GM12875 (cell line): Measurements from ENCODE around the gene ABCG1.

ENCODE experiments used
- H3K4me3 ChIP-seq: one replicate; pipeline ENCODE4 v1.5.1; 2011; ENCODE audit warnings: low read depth, low read length, control low read depth
- TF ChIP-seq, protein P1 (sequence below): IDR thresholded peaks from 2 replicates; pipeline ENCODE4 v1.5.1; 2011; ENCODE audit warnings: low read depth, mild to moderate bottlenecking, control low read depth, inconsistent platforms, low read length, moderate library complexity, borderline replicate concordance; ENCODE audit not compliant: insufficient read depth

The ABCG1 gene

DNA sequence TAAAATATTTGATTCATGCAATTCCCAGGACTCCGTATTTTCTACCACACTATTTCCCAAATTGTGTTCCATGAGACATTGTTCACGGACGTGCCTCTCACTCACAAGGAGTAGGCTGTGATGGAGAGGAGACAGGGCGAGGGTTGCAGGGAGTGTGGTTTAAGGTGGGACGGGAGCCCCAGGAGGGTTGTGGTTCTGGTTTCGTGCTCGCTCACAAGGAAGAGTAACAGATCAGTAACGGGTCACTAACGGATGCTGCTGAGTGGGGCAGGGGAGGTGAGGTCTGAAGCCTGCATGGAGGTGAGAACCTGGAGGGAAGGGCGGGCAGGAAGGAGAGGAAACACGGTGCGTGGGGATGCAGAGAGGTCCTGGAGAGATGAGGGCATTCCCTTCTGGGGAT is 67.5 kb downstream of the ABCG1 start:
- TF ChIP-seq, protein P1, sequence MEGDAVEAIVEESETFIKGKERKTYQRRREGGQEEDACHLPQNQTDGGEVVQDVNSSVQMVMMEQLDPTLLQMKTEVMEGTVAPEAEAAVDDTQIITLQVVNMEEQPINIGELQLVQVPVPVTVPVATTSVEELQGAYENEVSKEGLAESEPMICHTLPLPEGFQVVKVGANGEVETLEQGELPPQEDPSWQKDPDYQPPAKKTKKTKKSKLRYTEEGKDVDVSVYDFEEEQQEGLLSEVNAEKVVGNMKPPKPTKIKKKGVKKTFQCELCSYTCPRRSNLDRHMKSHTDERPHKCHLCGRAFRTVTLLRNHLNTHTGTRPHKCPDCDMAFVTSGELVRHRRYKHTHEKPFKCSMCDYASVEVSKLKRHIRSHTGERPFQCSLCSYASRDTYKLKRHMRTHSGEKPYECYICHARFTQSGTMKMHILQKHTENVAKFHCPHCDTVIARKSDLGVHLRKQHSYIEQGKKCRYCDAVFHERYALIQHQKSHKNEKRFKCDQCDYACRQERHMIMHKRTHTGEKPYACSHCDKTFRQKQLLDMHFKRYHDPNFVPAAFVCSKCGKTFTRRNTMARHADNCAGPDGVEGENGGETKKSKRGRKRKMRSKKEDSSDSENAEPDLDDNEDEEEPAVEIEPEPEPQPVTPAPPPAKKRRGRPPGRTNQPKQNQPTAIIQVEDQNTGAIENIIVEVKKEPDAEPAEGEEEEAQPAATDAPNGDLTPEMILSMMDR: no peak
- no peak overlapping the region for H3K4me3 ChIP-seq

GRCh38 chr21:42287193-42288083 is 68.5 kb downstream of the ABCG1 start:
- TF ChIP-seq, protein P1: no peak
- H3K4me3 ChIP-seq: no peak overlapping the region

DNA sequence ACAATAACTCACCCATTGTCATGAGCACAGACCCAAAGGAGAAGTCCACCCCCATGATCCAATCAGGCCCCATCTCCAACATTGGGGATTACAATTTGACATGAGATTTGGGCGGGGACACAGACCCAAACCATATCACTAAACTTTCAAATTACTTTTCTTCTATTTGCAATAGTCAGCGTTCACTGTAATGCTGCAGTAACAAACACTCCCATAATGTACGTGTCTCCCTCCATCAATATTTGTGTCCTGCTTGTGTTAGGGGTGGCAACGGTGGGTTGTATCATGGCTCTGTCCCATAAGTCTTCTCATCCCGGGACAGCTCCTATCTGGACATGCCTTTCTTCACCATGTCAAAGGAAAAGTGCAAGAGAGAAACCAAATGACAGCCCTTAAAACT is 70.0 kb downstream of the ABCG1 start:
- no peak overlapping the region for H3K4me3 ChIP-seq
- TF ChIP-seq, protein P1: no peak

DNA sequence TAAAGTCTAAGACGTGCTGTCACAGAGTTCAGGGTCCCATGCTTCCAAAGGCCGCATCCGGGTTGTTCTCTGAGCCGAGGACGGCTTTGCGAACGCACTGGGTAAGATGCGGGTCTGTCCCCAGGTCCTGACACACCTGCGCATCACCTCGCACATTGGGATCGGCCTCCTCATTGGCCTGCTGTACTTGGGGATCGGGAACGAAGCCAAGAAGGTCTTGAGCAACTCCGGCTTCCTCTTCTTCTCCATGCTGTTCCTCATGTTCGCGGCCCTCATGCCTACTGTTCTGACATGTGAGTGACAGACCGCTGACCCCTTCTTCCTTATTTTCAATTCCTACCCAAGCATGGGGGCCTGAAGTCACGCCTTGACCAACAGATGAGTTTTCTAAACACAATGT is 71.0 kb downstream of the ABCG1 start:
- H3K4me3 ChIP-seq: no peak overlapping the region

GRCh38 chr21:42290505-42290904 is 71.6 kb downstream of the ABCG1 start:
- no peak overlapping the region for H3K4me3 ChIP-seq
- TF ChIP-seq, protein P1: no peak

More for the DNA sequence above, 71.0 kb downstream of the ABCG1 start:
- TF ChIP-seq, protein P1: no peak

DNA sequence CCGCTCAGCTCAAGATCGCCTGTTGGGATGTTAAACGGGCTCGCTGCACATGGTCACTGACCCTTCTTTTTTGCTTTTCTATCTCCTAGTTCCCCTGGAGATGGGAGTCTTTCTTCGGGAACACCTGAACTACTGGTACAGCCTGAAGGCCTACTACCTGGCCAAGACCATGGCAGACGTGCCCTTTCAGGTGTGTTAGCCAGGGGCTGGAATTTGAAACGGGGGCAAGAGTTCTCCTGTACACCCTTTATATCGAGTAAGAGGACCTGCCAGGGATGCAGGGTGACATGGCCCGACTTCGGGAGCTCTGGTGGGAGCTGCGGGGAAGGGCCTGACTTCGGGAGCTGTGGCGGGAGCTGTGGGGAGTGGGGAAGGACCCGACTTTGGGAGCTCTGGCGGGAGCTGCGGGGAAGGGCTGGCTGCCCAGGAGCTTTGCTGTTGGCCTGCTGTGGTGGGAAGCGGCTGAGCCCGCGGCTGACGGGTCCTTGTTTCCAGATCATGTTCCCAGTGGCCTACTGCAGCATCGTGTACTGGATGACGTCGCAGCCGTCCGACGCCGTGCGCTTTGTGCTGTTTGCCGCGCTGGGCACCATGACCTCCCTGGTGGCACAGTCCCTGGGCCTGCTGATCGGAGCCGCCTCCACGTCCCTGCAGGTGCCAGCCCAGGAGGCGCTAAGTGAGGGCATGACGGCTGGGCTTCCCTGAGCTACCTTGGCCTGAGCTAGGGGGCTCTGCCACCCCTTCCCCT is 72.2 kb downstream of the ABCG1 start:
- TF ChIP-seq, protein P1: no peak
- no peak overlapping the region for H3K4me3 ChIP-seq
